Sigmoid colon (tissue), 7 donors: ENCODE data around the gene LAPTM5. TPM values are rescaled to one million over a fixed set of nuclear protein-coding genes. Genes with fewer than 3 reads are reported as not detected.

Experiments used
- DNase-seq: peaks from one replicate; pipeline ENCODE4 v3.0.0-alpha.2; 2019
- H3K27ac ChIP-seq, 4 donors: fragments of 200-600 bp; sonication (generic); one replicate each; pipeline ENCODE4 v1.5.1; 2016 to 2019; ENCODE audit warnings: mild to moderate bottlenecking in 1 of 4
- H3K27me3 ChIP-seq, 3 donors: fragments of 200-600 bp; sonication (generic); one replicate each; pipeline ENCODE4 v1.5.1; 2019; ENCODE audit warnings: mild to moderate bottlenecking in 1 of 3
- H3K36me3 ChIP-seq, 4 donors: fragments of 200-600 bp; sonication (generic); one replicate each; pipeline ENCODE4 v1.5.1; 2016 to 2019
- H3K4me1 ChIP-seq, 4 donors: fragments of 200-600 bp; sonication (generic); one replicate each; pipeline ENCODE4 v1.5.1; 2017 to 2019
- H3K4me3 ChIP-seq, 4 donors: fragments of 200-600 bp; sonication (generic); one replicate each; pipeline ENCODE4 v1.5.1; 2017 to 2019; ENCODE audit warnings: mild to moderate bottlenecking in 2 of 4, moderate library complexity in 1 of 4
- H3K9me3 ChIP-seq, 4 donors: fragments of 200-600 bp in 3 of 4; sonication (generic) in 3 of 4; one replicate each; pipeline versions ENCODE4 v1.5.1 to v1.6.1; 2013 to 2019
- EP300 ChIP-seq, 4 donors: sonication (generic); formaldehyde crosslinking; IDR thresholded peaks; one replicate each; pipeline ENCODE4 v1.6.1; 2017; ENCODE audit warnings: antibody characterized with exemption in 4 of 4
- POLR2A ChIP-seq, 2 donors: fragments of 450-650 bp; IDR thresholded peaks; one replicate each; pipeline ENCODE4 v1.6.1; 2016; ENCODE audit warnings: antibody characterized with exemption in 2 of 2, mild to moderate bottlenecking in 2 of 2, moderate library complexity in 2 of 2
- POLR2AphosphoS5 ChIP-seq, 4 donors: sonication (generic); formaldehyde crosslinking; IDR thresholded peaks; one replicate each; pipeline ENCODE4 v1.6.1; 2017; ENCODE audit warnings: antibody characterized with exemption in 4 of 4
- WGBS, 2 donors: extraction: QIAGEN DNeasy Blood & Tissue Kit; methylation state at CpG; one replicate each; pipeline ENCODE4 v1.1.7; 2013; 5-methylcytosine and 5-hydroxymethylcytosine counted together
- intact Hi-C: fragments of 100-400 bp; cut with DNase I; formaldehyde crosslinking; loops from one replicate; pipeline ENCODE4 v1.15.1; 2023
- polyA plus RNA-seq, 3 donors: library from polyadenylated mRNA; stranded (reverse); fragments of 200-250 nt; gene quantifications; one replicate each; pipeline ENCODE4 v1.2.3, GENCODE V29; 2013
- total RNA-seq, 4 donors: library from RNA; depleted of rRNA; stranded (reverse); fragments of >200 nt; gene quantifications; one replicate each; pipeline ENCODE4 v1.1.0, GENCODE V29; 2016
- TF ChIP-seq, protein P1 (sequence below), 4 experiments: fragments of 450-650 bp in 3 of 4; fragments of 200-600 bp in 1 of 4; IDR thresholded peaks; one replicate each; pipeline ENCODE4 v1.5.1; 2016 to 2019; ENCODE audit warnings: antibody characterized with exemption in 4 of 4, mild to moderate bottlenecking in 3 of 4, moderate library complexity in 2 of 4
- donor health status: healthy with polysubstance abuse.
- donor health status: Bipolar disorder and iron deficiency.
- donor health status: healthy.

Gene LAPTM5
- total and polyA plus RNA-seq, 7 donors, result 30.2 to 219 (median 47.4) TPM

- WGBS, 2 donors, result 92 to 94% methylated on average over 8 of the region's 8 CpGs
Observed at GRCh38 chr1:30714536-30715090, 43.0 kb downstream of the LAPTM5 start.

DNA sequence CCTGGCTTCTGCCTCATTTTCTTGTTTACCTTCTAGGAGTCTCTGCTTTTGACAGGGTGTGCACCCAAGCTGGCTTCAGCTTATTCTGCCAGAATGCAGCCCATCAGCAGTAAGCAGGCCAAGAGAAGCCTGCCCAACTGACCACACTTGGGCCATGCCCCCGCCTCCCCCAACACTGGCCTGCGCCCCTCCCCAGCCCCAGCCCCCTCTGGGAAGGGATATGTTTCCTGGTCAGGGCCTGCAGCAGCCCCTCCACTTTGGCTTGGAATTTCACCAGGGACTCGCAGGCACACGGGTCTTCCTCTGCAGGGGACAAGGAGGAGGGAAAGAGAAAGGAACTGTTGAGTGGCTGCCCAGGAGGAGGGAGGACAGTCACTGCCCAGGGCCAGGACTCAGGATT is 43.5 kb downstream of the LAPTM5 start:
- intact Hi-C loops, result no loop called here
- Histone ChIP-seq H3K9me3 (peaks cover 0 to 5% (median 0%) of the 10 kb centered on the region in 4 donors), H3K36me3 (no peaks in the 10 kb centered on the region), H3K27ac (no peak overlapping the region), H3K4me3 (no peak overlapping the region), H3K27me3 (no peaks in the 10 kb centered on the region), H3K4me1 (peaks cover 0 to 8% (median 2%) of the 10 kb centered on the region in 4 donors)
- TF ChIP-seq, protein P1, sequence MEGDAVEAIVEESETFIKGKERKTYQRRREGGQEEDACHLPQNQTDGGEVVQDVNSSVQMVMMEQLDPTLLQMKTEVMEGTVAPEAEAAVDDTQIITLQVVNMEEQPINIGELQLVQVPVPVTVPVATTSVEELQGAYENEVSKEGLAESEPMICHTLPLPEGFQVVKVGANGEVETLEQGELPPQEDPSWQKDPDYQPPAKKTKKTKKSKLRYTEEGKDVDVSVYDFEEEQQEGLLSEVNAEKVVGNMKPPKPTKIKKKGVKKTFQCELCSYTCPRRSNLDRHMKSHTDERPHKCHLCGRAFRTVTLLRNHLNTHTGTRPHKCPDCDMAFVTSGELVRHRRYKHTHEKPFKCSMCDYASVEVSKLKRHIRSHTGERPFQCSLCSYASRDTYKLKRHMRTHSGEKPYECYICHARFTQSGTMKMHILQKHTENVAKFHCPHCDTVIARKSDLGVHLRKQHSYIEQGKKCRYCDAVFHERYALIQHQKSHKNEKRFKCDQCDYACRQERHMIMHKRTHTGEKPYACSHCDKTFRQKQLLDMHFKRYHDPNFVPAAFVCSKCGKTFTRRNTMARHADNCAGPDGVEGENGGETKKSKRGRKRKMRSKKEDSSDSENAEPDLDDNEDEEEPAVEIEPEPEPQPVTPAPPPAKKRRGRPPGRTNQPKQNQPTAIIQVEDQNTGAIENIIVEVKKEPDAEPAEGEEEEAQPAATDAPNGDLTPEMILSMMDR (IDR thresholded peaks at IDR 0.05), result no peak
- no peak for TF ChIP-seq POLR2A (IDR thresholded peaks at IDR 0.05)
- no peak for TF ChIP-seq EP300 (IDR thresholded peaks at IDR 0.05)
- TF ChIP-seq POLR2AphosphoS5 (IDR thresholded peaks at IDR 0.05), result no peak
- no peak for DNase-seq
- WGBS, 2 donors, result 69 to 75% methylated on average over 4 of the region's 4 CpGs

More at GRCh38 chr1:30714536-30715090, 43.0 kb downstream of the LAPTM5 start:
- no peaks in the 10 kb centered on the region for H3K27me3 ChIP-seq
- peaks cover 0 to 5% (median 0%) of the 10 kb centered on the region in 4 donors for H3K9me3 ChIP-seq
- no peak for TF ChIP-seq POLR2AphosphoS5 (IDR thresholded peaks at IDR 0.05)
- TF ChIP-seq, protein P1 (IDR thresholded peaks at IDR 0.05), result no peak
- TF ChIP-seq EP300 (IDR thresholded peaks at IDR 0.05), result no peak
- no peak for TF ChIP-seq POLR2A (IDR thresholded peaks at IDR 0.05)
- H3K4me1 ChIP-seq, result peaks cover 0 to 14% (median 7%) of the 10 kb centered on the region in 4 donors
- H3K4me3 ChIP-seq, result no peak overlapping the region
- no peaks in the 10 kb centered on the region for H3K36me3 ChIP-seq
- intact Hi-C loops, result no loop called here
- no peak for DNase-seq
- H3K27ac ChIP-seq, result no peak overlapping the region

DNA sequence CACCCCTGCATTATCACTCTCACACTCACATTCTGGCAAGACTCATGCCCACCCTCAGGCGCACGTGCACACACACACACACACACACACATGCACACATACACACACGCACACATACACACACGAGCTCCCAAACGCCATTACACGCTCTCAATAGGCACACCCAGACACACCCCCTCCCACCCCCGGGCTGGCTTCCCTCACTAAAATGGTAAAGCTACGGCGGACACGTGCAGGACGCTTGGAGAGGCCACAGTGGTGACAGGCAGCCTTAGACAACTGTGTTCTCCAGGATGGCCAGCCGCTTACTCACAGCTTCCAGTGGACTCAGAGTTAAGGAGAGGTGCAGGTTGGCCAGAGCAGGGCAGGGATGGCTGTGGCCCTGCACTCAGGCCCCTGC is 44.3 kb downstream of the LAPTM5 start:
- Histone ChIP-seq H3K4me3 (no peak overlapping the region), H3K27ac (no peak overlapping the region), H3K4me1 (peaks cover 0 to 5% (median 0%) of the 10 kb centered on the region in 4 donors), H3K9me3 (peaks cover 0 to 5% (median 0%) of the 10 kb centered on the region in 4 donors), H3K27me3 (no peaks in the 10 kb centered on the region), H3K36me3 (no peaks in the 10 kb centered on the region)
- TF ChIP-seq, protein P1 (IDR thresholded peaks at IDR 0.05), result no peak
- no peak for TF ChIP-seq EP300 (IDR thresholded peaks at IDR 0.05)
- DNase-seq, result no peak
- intact Hi-C loops, result no loop called here
- 23 to 64% methylated on average over 12 of the region's 12 CpGs for WGBS, 2 donors

DNA sequence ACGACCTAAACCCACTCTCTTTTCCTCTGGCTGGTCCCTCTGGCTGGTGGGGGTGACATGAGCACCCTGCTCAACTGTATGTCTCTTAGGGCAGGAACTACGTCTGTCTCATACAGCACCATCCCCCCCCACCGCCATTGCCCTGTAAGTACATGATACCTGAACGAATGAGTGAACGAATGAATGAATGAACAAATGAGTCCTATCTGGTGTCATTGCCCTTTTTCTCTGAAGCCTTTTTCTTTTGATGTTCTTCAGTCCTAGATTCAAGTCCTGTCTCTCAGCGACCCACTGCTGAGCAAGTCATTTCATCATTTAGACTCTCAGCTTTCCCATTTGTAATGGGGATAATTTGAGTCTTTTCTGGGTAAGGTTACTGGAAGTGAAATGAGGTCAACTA is 45.0 kb downstream of the LAPTM5 start:
- no peaks in the 10 kb centered on the region for H3K36me3 ChIP-seq
- DNase-seq, result no peak
- TF ChIP-seq POLR2A (IDR thresholded peaks at IDR 0.05) (no peak), EP300 (IDR thresholded peaks at IDR 0.05) (no peak)
- TF ChIP-seq, protein P1 (IDR thresholded peaks at IDR 0.05), result no peak
- peaks cover 0 to 5% (median 0%) of the 10 kb centered on the region in 4 donors for H3K9me3 ChIP-seq
- H3K4me3 ChIP-seq, result no peak overlapping the region
- 79 to 85% methylated on average over 6 of the region's 6 CpGs for WGBS, 2 donors
- no peaks in the 10 kb centered on the region for H3K27me3 ChIP-seq
- H3K27ac ChIP-seq, result no peak overlapping the region
- intact Hi-C loops, result no loop called here
- peaks cover 0 to 6% (median 5%) of the 10 kb centered on the region in 4 donors for H3K4me1 ChIP-seq

- TF ChIP-seq POLR2A (IDR thresholded peaks at IDR 0.05), result no peak
- TF ChIP-seq, protein P1 (IDR thresholded peaks at IDR 0.05), result no peak
- no peak for TF ChIP-seq EP300 (IDR thresholded peaks at IDR 0.05)
- TF ChIP-seq POLR2AphosphoS5 (IDR thresholded peaks at IDR 0.05), result no peak
- intact Hi-C loops, result no loop called here
- peaks cover 0 to 25% (median 21%) of the 10 kb centered on the region in 4 donors for H3K4me1 ChIP-seq
- no peak overlapping the region for H3K4me3 ChIP-seq
- no peak for DNase-seq
- no peak overlapping the region for H3K27ac ChIP-seq
- H3K27me3 ChIP-seq, result no peaks in the 10 kb centered on the region
- H3K36me3 ChIP-seq, result no peaks in the 10 kb centered on the region
- 43 to 60% methylated on average over 2 of the region's 2 CpGs for WGBS, 2 donors
- H3K9me3 ChIP-seq, result peaks cover 0 to 3% (median 0%) of the 10 kb centered on the region in 4 donors
Observed at GRCh38 chr1:30710407-30710806, 47.2 kb downstream of the LAPTM5 start.
